ENCODE results near the gene EIF5A2. TPM values are rescaled to one million over a fixed set of nuclear protein-coding genes. Genes with fewer than 3 reads are reported as not detected.

Gene EIF5A2
- total RNA-seq, 1 donor from 2014 or later = 1.3 TPM

DNA sequence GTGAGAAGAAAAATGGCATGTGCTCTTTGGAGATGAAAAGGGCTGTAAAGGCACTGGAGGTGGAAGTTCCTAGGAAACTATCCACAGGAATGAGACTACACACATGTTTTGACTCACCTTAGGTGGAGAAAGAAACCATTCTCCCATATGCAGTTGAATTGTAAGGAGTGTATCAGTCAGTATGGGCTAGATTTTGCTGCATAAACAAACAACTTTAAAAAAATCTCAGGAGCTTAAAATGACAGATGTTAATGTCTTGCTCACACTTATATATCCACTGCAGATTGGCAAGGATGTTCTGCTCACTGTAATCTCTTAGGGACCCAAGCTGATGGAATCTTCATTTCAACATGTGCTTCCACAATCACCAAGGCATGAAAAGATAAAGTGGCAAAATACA is 64.1 kb downstream of the EIF5A2 start:
- no peak for TF ChIP-seq CTCF (IDR thresholded peaks at IDR 0.05; ENCODE audit: unreplicated experiment)
- H3K9me3 Mint-ChIP-seq (ENCODE audit: unreplicated experiment) = no peaks in the 10 kb centered on the region
- no peak overlapping the region for H3K4me3 Mint-ChIP-seq (ENCODE audit: unreplicated experiment)
- DNase-seq (ENCODE audit: low spot score) = no peak
- H3K27me3 Mint-ChIP-seq (ENCODE audit: unreplicated experiment) = no peaks in the 10 kb centered on the region
- H3K27ac Mint-ChIP-seq (ENCODE audit: unreplicated experiment) = no peak overlapping the region
- no peaks in the 10 kb centered on the region for H3K36me3 Mint-ChIP-seq (ENCODE audit: low read depth, unreplicated experiment)
- peaks cover 2% of the 10 kb centered on the region for H3K4me1 Mint-ChIP-seq (ENCODE audit: unreplicated experiment)

GRCh38 chr3:170840291-170840859 is 68.1 kb downstream of the EIF5A2 start:
- Mint-ChIP-seq H3K9me3 (ENCODE audit: unreplicated experiment) (no peaks in the 10 kb centered on the region), H3K27ac (ENCODE audit: unreplicated experiment) (no peak overlapping the region), H3K27me3 (ENCODE audit: unreplicated experiment) (no peaks in the 10 kb centered on the region), H3K4me3 (ENCODE audit: unreplicated experiment) (no peak overlapping the region), H3K36me3 (ENCODE audit: low read depth, unreplicated experiment) (no peaks in the 10 kb centered on the region), H3K4me1 (ENCODE audit: unreplicated experiment) (peaks cover 11% of the 10 kb centered on the region)
- TF ChIP-seq CTCF (IDR thresholded peaks at IDR 0.05; ENCODE audit: unreplicated experiment) = no peak
- no peak for DNase-seq (ENCODE audit: low spot score)

GRCh38 chr3:170839518-170840100 is 68.8 kb downstream of the EIF5A2 start:
- no peaks in the 10 kb centered on the region for H3K36me3 Mint-ChIP-seq (ENCODE audit: low read depth, unreplicated experiment)
- H3K27me3 Mint-ChIP-seq (ENCODE audit: unreplicated experiment) = no peaks in the 10 kb centered on the region
- H3K27ac Mint-ChIP-seq (ENCODE audit: unreplicated experiment) = no peak overlapping the region
- H3K4me3 Mint-ChIP-seq (ENCODE audit: unreplicated experiment) = no peak overlapping the region
- H3K9me3 Mint-ChIP-seq (ENCODE audit: unreplicated experiment) = no peaks in the 10 kb centered on the region
- TF ChIP-seq CTCF (IDR thresholded peaks at IDR 0.05; ENCODE audit: unreplicated experiment) = no peak
- no peak for DNase-seq (ENCODE audit: low spot score)
- peaks cover 11% of the 10 kb centered on the region for H3K4me1 Mint-ChIP-seq (ENCODE audit: unreplicated experiment)

Other genes starting within 250 kb of the EIF5A2 start
- gene RPL22L1, start 38.4 kb downstream of the EIF5A2 start, total RNA-seq (ENCODE audit: unreplicated experiment) = 22.0 TPM
- gene SLC2A2, start 118.1 kb upstream of the EIF5A2 start, total RNA-seq (ENCODE audit: unreplicated experiment) = not detected